H1 (cell line): Measurements from ENCODE around the gene VGLL4. TPM values are rescaled to one million over a fixed set of nuclear protein-coding genes. Genes with fewer than 3 reads are reported as not detected.

ENCODE experiments used
- CTCF ChIA-PET: fragments of 300-600 bp; sonication (Branson Sonifier 250); formaldehyde crosslinking; loops from one replicate; lab custom pipeline; 2021; ENCODE audit not compliant: partially characterized antibody; lab: Charles Lee
- POLR2A ChIA-PET: fragments of 300-600 bp; sonication (Branson Sonifier 250); formaldehyde crosslinking; loops from one replicate; lab custom pipeline; 2021; ENCODE audit warnings: inconsistent platforms; ENCODE audit not compliant: partially characterized antibody; lab: Charles Lee
- DNase-seq, 2 experiments: peaks; one replicate each; pipeline versions ENCODE4 v3.0.0 to v3.0.0-alpha.2; 2010 to 2022; ENCODE audit warnings: low spot score in 2 of 2, low read depth in 1 of 2, mixed read lengths in 1 of 2
- FAIRE-seq: peaks from 2 replicates; lab custom pipeline; 2011; peaks lifted over from hg19 to GRCh38; lab: Jason Lieb, UNC
- H2AFZ ChIP-seq: 2 replicates; pipeline ENCODE4 v1.8.1; 2012; ENCODE audit warnings: low read length, inconsistent platforms
- H2AK5ac ChIP-seq: 2 replicates; pipeline ENCODE4 v1.6.1; 2013; ENCODE audit warnings: low read depth, low read length
- H2BK120ac ChIP-seq: replicated peaks from 2 replicates; pipeline ENCODE3; 2013; ENCODE audit warnings: low read depth, low read length, inconsistent platforms
- H2BK12ac ChIP-seq: 2 replicates; pipeline ENCODE4 v1.6.1; 2013; ENCODE audit warnings: low read depth, low read length
- H2BK15ac ChIP-seq: 2 replicates; pipeline ENCODE4 v1.6.1; 2013; ENCODE audit warnings: low read length
- H2BK20ac ChIP-seq: 2 replicates; pipeline ENCODE4 v1.6.1; 2013; ENCODE audit warnings: low read length
- H2BK5ac ChIP-seq: 2 replicates; pipeline ENCODE4 v1.6.1; 2013; ENCODE audit warnings: low read depth, low read length
- H3K14ac ChIP-seq: 2 replicates; pipeline ENCODE4 v1.6.1; 2013; ENCODE audit warnings: inconsistent platforms; ENCODE audit not compliant: insufficient read length
- H3K18ac ChIP-seq: 2 replicates; pipeline ENCODE4 v1.6.1; 2013; ENCODE audit warnings: low read length; ENCODE audit errors: extremely low read depth
- H3K23ac ChIP-seq: 2 replicates; pipeline ENCODE4 v1.6.1; 2013; ENCODE audit warnings: inconsistent platforms; ENCODE audit not compliant: insufficient read length
- H3K23me2 ChIP-seq: 2 replicates; pipeline ENCODE4 v1.6.1; 2013; ENCODE audit warnings: low read depth, low read length
- H3K27ac ChIP-seq: 2 replicates; pipeline ENCODE4 v1.6.1; 2011; ENCODE audit warnings: low read depth, low read length, inconsistent platforms
- H3K27me3 ChIP-seq, 4 experiments: replicated peaks in 1 of 4; 1 replicate in 1 of 4; 2 replicates in 3 of 4; pipeline versions ENCODE4 v1.6.1 to v1.8.1; 2011 to 2013; ENCODE audit warnings: low read length in 3 of 4, mild to moderate bottlenecking in 3 of 4, inconsistent platforms in 2 of 4, mixed read lengths in 2 of 4, moderate library complexity in 1 of 4; ENCODE audit not compliant: control insufficient read depth in 3 of 4, insufficient read depth in 3 of 4; ENCODE audit errors: extremely low read depth in 1 of 4
- H3K36me3 ChIP-seq, 4 experiments: 2 replicates each; pipeline versions ENCODE4 v1.6.1 to v1.8.1; 2011 to 2013; ENCODE audit warnings: mild to moderate bottlenecking in 4 of 4, low read length in 3 of 4, moderate library complexity in 2 of 4, control low read depth in 1 of 4, inconsistent platforms in 1 of 4; ENCODE audit not compliant: insufficient read depth in 4 of 4, control insufficient read depth in 2 of 4
- H3K4ac ChIP-seq: replicated peaks from 2 replicates; pipeline ENCODE3; 2013; ENCODE audit warnings: low read length, low read depth, mixed read lengths, inconsistent platforms; ENCODE audit not compliant: insufficient read length
- H3K4me1 ChIP-seq, 4 experiments: replicated peaks in 1 of 4; 1 replicate in 1 of 4; 2 replicates in 3 of 4; pipeline versions ENCODE4 v1.6.1 to v1.8.1; 2011 to 2013; ENCODE audit warnings: low read length in 3 of 4, inconsistent platforms in 2 of 4, mixed read lengths in 1 of 4; ENCODE audit not compliant: insufficient read depth in 4 of 4, control insufficient read depth in 3 of 4
- H3K4me2 ChIP-seq, 2 experiments: 2 replicates each; pipeline versions ENCODE4 v1.6.1 to v1.8.1; 2011 to 2013; ENCODE audit warnings: low read depth in 2 of 2, low read length in 2 of 2, control low read depth in 1 of 2, inconsistent platforms in 1 of 2, mild to moderate bottlenecking in 1 of 2; ENCODE audit not compliant: insufficient read depth in 1 of 2
- H3K4me3 ChIP-seq, 4 experiments: fragments of 200-600, 300-600 bp in 1 of 4; sonication (generic), shearing (Covaris generic), sonication (Bioruptor Twin) in 1 of 4; 2 replicates each; pipeline versions ENCODE4 v1.5.1 to v1.8.1; 2011 to 2016; ENCODE audit warnings: low read length in 4 of 4, low read depth in 3 of 4, control low read depth in 2 of 4, inconsistent platforms in 2 of 4, mild to moderate bottlenecking in 2 of 4, mixed read lengths in 1 of 4, moderate library complexity in 1 of 4; ENCODE audit not compliant: insufficient read depth in 2 of 4; ENCODE audit errors: extremely low read depth in 1 of 4
- H3K56ac ChIP-seq: replicated peaks from 2 replicates; pipeline ENCODE3; 2013; ENCODE audit warnings: low read depth, mild to moderate bottlenecking, mixed read lengths, low read length, inconsistent platforms; ENCODE audit not compliant: insufficient read length
- H3K79me1 ChIP-seq: 2 replicates; pipeline ENCODE4 v1.6.1; 2013; ENCODE audit warnings: low read depth, low read length, control low read depth
- H3K79me2 ChIP-seq, 2 experiments: 2 replicates each; pipeline versions ENCODE4 v1.6.1 to v1.8.1; 2012 to 2013; ENCODE audit warnings: low read length in 2 of 2, mild to moderate bottlenecking in 2 of 2, inconsistent platforms in 1 of 2; ENCODE audit not compliant: insufficient read depth in 2 of 2, control insufficient read depth in 1 of 2
- H3K9ac ChIP-seq, 4 experiments: replicated peaks in 1 of 4; 1 replicate in 1 of 4; 2 replicates in 3 of 4; pipeline versions ENCODE4 v1.6.1 to v1.8.1; 2011 to 2013; ENCODE audit warnings: low read depth in 3 of 4, low read length in 3 of 4, control low read depth in 2 of 4, mild to moderate bottlenecking in 2 of 4, moderate library complexity in 2 of 4, inconsistent platforms in 1 of 4; ENCODE audit errors: extremely low read depth in 1 of 4
- H3K9me3 ChIP-seq, 2 experiments: 2 replicates each; pipeline versions ENCODE4 v1.6.1 to v1.8.1; 2012 to 2013; ENCODE audit warnings: mild to moderate bottlenecking in 2 of 2, moderate library complexity in 2 of 2, control low read depth in 1 of 2, inconsistent platforms in 1 of 2, low read depth in 1 of 2, low read length in 1 of 2, mixed read lengths in 1 of 2; ENCODE audit not compliant: insufficient read depth in 2 of 2
- H4K20me1 ChIP-seq, 2 experiments: replicated peaks in 1 of 2; 2 replicates each; pipeline versions ENCODE3 to v1.8.1; 2011 to 2013; ENCODE audit warnings: inconsistent platforms in 2 of 2, low read length in 2 of 2, mild to moderate bottlenecking in 1 of 2; ENCODE audit not compliant: insufficient read depth in 2 of 2, control insufficient read depth in 1 of 2
- H4K5ac ChIP-seq: 2 replicates; pipeline ENCODE4 v1.6.1; 2013; ENCODE audit warnings: low read length, low read depth, mixed read lengths, inconsistent platforms; ENCODE audit not compliant: insufficient read length
- H4K8ac ChIP-seq: 2 replicates; pipeline ENCODE4 v1.8.0; 2013; ENCODE audit warnings: mild to moderate bottlenecking, moderate library complexity, low read length, inconsistent platforms; ENCODE audit not compliant: insufficient read depth; ENCODE audit errors: extremely low read depth
- H4K91ac ChIP-seq: replicated peaks from 2 replicates; pipeline ENCODE3; 2013; ENCODE audit warnings: low read length, mixed read lengths, inconsistent platforms; ENCODE audit not compliant: insufficient read length
- GABPA ChIP-seq: IDR thresholded peaks from 2 replicates; pipeline ENCODE4 v1.6.1; 2011; ENCODE audit warnings: mild to moderate bottlenecking, low read length, moderate library complexity, borderline replicate concordance; ENCODE audit not compliant: insufficient read depth
- SIX5 ChIP-seq: IDR thresholded peaks from 2 replicates; pipeline ENCODE4 v1.6.1; 2011; ENCODE audit warnings: mild to moderate bottlenecking, low read depth, low read length
- WGBS, 2 experiments: shearing (Covaris generic) in 1 of 2; methylation state at CpG; one replicate each; pipeline versions ENCODE4 v1.1.6 to v1.1.7; 2013 to 2015; ENCODE audit warnings: low lambda C conversion rate in 2 of 2, mixed read lengths in 2 of 2, inconsistent platforms in 1 of 2, low coverage in 1 of 2, missing lambda C conversion rate in 1 of 2; ENCODE audit not compliant: insufficient replicate concordance in 2 of 2, insufficient coverage in 1 of 2, insufficient read length in 1 of 2; ENCODE audit errors: extremely low coverage in 1 of 2, missing lambda C conversion rate in 1 of 2; 5-methylcytosine and 5-hydroxymethylcytosine counted together
- polyA plus RNA-seq, 7 experiments: library from polyadenylated mRNA; depleted of rRNA in 3 of 7; stranded (reverse) in 5 of 7; unstranded in 2 of 7; fragments of >200 nt in 5 of 7; fragments of 200-250 nt in 2 of 7; gene quantifications; 1 replicate in 5 of 7; 2 replicates in 1 of 7; 4 replicates in 1 of 7; pipeline versions ENCODE4 v1.2.1 to v1.2.3, GENCODE V29; 2011 to 2013; ENCODE audit warnings: missing spikeins in 2 of 7, mixed read lengths in 2 of 7
- total RNA-seq: library from RNA; stranded (reverse); fragmentation: NEBNext Ultra II Directional; extraction: Animal tissue kit (Norgen Biotek cat#: 25700); gene quantifications from 2 replicates; pipeline ENCODE4 v1.2.1, GENCODE V29; 2021

The VGLL4 gene
- total and polyA plus RNA-seq, 2 of the 8 experiments (the other 6 are each of a cell fraction or from before 2014, with no cell fraction given), result 45.1 to 50.0 TPM

- no peaks in the 10 kb centered on the region for H3K27me3 ChIP-seq
- H3K79me2 ChIP-seq, result no peaks in the 10 kb centered on the region
- no peak overlapping the region for H2BK20ac ChIP-seq
- H3K27ac ChIP-seq, result no peak overlapping the region
- H4K91ac ChIP-seq, result no peak overlapping the region
- no peak overlapping the region for H2BK120ac ChIP-seq
- FAIRE-seq (no peak), DNase-seq (no peak)
- CTCF ChIA-PET, result interaction anchor here (0.6 to 2.0 kb wide), 9 partner anchors 13 to 297 kb away, joined by 3 to 6 read pairs (median 3); no protein-coding TSS in a partner anchor
- peaks cover 4% of the 10 kb centered on the region for H3K79me1 ChIP-seq
- H3K4me2 ChIP-seq, result no peak overlapping the region
- no peak overlapping the region; the same call in 1 of the 2 replicates for H4K8ac ChIP-seq
- H3K9me3 ChIP-seq, result no peaks in the 10 kb centered on the region; a peak in 1 of 4 replicates
- H2AFZ ChIP-seq, result no peak overlapping the region
- no peak overlapping the region; the same call in 1 of the 2 replicates for H2BK5ac ChIP-seq
- H3K14ac ChIP-seq, result no peak overlapping the region
- no peak overlapping the region for H3K4me3 ChIP-seq
- no peak overlapping the region for H2BK12ac ChIP-seq
- H3K36me3 ChIP-seq, result peaks cover 0 to 5% (median 0%) of the 10 kb centered on the region in 4 experiments; a peak in 1 of 8 replicates
- no peaks in the 10 kb centered on the region for H3K23me2 ChIP-seq
- no peak overlapping the region for H3K9ac ChIP-seq
- H2AK5ac ChIP-seq, result no peak overlapping the region
- H3K4me1 ChIP-seq, result no peaks in the 10 kb centered on the region; a peak in 1 of 7 replicates
- no peak overlapping the region for H4K5ac ChIP-seq
- H3K4ac ChIP-seq, result no peak overlapping the region
- peaks cover 0 to 8% of the 10 kb centered on the region in 2 experiments for H4K20me1 ChIP-seq
- H2BK15ac ChIP-seq, result no peak overlapping the region
- POLR2A ChIA-PET, result interaction anchor here (0.9 kb wide), 1 partner anchor 90 kb away, joined by 3 read pairs; no protein-coding TSS in a partner anchor
- no peak for TF ChIP-seq GABPA
- no peak for TF ChIP-seq SIX5
- no peak overlapping the region for H3K56ac ChIP-seq
- no peak overlapping the region for H3K18ac ChIP-seq
- H3K23ac ChIP-seq, result no peak overlapping the region
- WGBS, 2 experiments, result 86% methylated on average over 17 of the region's 17 CpGs; no CpG with 5 or more reads in 1 of the 2 experiments
Observed at GRCh38 chr3:11553436-11554235, 90.1 kb downstream of the VGLL4 start.
